Measurements from ENCODE around the gene BCAM. TPM values are rescaled to one million over a fixed set of nuclear protein-coding genes. Genes with fewer than 3 reads are reported as not detected.

The BCAM gene
- total and polyA plus RNA-seq, 2 donors (not counting 1 experiment from before 2014, with no cell fraction given), result 12.2 to 20.3 TPM

DNA sequence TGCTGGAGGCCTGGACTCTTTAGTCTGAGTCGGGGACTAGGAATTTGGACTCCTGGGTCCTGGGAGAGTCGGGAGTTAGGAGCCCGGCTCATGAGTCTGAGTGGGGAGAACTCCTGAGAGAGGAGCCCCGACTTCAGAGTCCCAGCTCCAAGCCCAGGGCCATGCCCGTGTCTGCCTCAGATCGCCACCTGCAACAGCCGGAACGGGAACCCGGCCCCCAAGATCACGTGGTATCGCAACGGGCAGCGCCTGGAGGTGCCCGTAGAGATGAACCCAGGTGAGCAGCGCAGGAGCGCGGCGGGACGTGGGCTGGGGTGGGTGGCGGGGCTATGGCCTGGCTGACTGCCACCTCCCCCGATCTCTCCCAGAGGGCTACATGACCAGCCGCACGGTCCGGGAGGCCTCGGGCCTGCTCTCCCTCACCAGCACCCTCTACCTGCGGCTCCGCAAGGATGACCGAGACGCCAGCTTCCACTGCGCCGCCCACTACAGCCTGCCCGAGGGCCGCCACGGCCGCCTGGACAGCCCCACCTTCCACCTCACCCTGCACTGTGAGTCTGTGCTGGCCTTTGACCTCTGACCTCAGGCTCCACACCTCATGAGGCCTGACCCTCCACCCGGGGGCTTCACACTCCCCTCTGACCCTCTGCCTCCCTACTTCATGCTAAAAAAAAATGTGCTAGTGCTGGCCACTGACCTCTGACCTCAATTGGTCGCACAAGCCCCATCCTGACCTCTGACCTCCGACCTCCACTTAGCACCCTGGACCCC, 4.4 kb downstream of the BCAM start:
- TF ChIP-seq EZH2 (IDR thresholded peaks at IDR 0.05; ENCODE audit: low read length, missing control alignments), result no peak
- no peak for TF ChIP-seq CTCF (conservative IDR thresholded peaks at IDR 0.05 in 1 of 2, IDR thresholded peaks at IDR 0.05 in 1 of 2; ENCODE audit: low read depth in 1 of 2, low read length in 2 of 2)
- Histone ChIP-seq H3K4me2 (ENCODE audit: extremely low read depth, insufficient read depth, low read length) (no peak overlapping the region), H3K27me3 (ENCODE audit: control insufficient read depth, insufficient read depth, low read length) (no peaks in the 10 kb centered on the region), H3K27ac (ENCODE audit: insufficient read depth, low read length) (no peak overlapping the region), H3K4me3 (replicated peaks in 1 of 4; ENCODE audit: control extremely low read depth in 1 of 4, insufficient read depth in 1 of 4, low read depth in 3 of 4, low read length in 4 of 4) (no peak overlapping the region), H4K20me1 (ENCODE audit: control insufficient read depth, extremely low read depth, insufficient read depth, low read length) (no peaks in the 10 kb centered on the region), H3K4me1 (ENCODE audit: control insufficient read depth, extremely low read depth, insufficient read depth, low read length) (peaks cover 9% of the 10 kb centered on the region), H3K79me2 (ENCODE audit: control insufficient read depth, insufficient read depth, low read length) (no peaks in the 10 kb centered on the region), H3K9me3 (ENCODE audit: control insufficient read depth, insufficient read depth, low read depth, low read length) (no peaks in the 10 kb centered on the region), H3K9ac (ENCODE audit: insufficient read depth, low read length) (no peak overlapping the region), H3K36me3 (ENCODE audit: control insufficient read depth, insufficient read depth, low read length) (peaks cover 6% of the 10 kb centered on the region), H2AFZ (ENCODE audit: low read length) (no peak overlapping the region)
- no peak for DNase-seq (ENCODE audit: low read depth in 2 of 2)

DNA sequence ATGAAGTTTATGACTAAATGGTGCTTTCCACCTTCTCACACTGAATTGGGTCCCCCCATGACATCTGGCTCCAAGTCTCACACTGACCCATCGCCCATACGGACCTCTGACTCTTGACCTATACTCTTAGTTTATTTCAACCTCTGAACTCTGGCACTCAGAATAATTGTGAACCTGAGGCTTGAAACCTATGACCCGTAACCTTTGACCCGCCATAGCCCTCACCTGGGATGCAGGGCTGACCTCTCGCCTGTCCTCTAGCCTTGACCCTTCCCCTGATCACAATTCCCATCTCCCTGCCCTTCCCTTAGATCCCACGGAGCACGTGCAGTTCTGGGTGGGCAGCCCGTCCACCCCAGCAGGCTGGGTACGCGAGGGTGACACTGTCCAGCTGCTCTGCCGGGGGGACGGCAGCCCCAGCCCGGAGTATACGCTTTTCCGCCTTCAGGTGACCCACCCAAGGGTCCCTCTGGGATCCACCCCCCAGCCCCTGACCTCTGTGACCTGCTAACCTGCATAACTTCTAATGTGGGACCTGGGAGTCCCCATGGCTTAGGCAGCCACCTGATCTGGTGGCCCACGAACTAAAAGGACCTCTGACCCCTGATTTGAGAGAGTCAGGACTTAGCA, 5.1 kb downstream of the BCAM start:
- Histone ChIP-seq H3K9ac (ENCODE audit: insufficient read depth, low read length) (no peak overlapping the region), H3K27me3 (ENCODE audit: control insufficient read depth, insufficient read depth, low read length) (no peaks in the 10 kb centered on the region), H3K27ac (ENCODE audit: insufficient read depth, low read length) (no peak overlapping the region), H3K4me3 (replicated peaks in 1 of 4; ENCODE audit: control extremely low read depth in 1 of 4, insufficient read depth in 1 of 4, low read depth in 3 of 4, low read length in 4 of 4) (no peak overlapping the region), H3K79me2 (ENCODE audit: control insufficient read depth, insufficient read depth, low read length) (no peaks in the 10 kb centered on the region), H2AFZ (ENCODE audit: low read length) (no peak overlapping the region), H3K4me2 (ENCODE audit: extremely low read depth, insufficient read depth, low read length) (no peak overlapping the region), H4K20me1 (ENCODE audit: control insufficient read depth, extremely low read depth, insufficient read depth, low read length) (no peaks in the 10 kb centered on the region), H3K9me3 (ENCODE audit: control insufficient read depth, insufficient read depth, low read depth, low read length) (no peaks in the 10 kb centered on the region), H3K36me3 (ENCODE audit: control insufficient read depth, insufficient read depth, low read length) (peaks cover 6% of the 10 kb centered on the region), H3K4me1 (ENCODE audit: control insufficient read depth, extremely low read depth, insufficient read depth, low read length) (peaks cover 4% of the 10 kb centered on the region)
- TF ChIP-seq EZH2 (IDR thresholded peaks at IDR 0.05; ENCODE audit: low read length, missing control alignments), result no peak
- no peak for TF ChIP-seq CTCF (conservative IDR thresholded peaks at IDR 0.05 in 1 of 2, IDR thresholded peaks at IDR 0.05 in 1 of 2; ENCODE audit: low read depth in 1 of 2, low read length in 2 of 2)
- no peak for DNase-seq (ENCODE audit: low read depth in 2 of 2)

DNA sequence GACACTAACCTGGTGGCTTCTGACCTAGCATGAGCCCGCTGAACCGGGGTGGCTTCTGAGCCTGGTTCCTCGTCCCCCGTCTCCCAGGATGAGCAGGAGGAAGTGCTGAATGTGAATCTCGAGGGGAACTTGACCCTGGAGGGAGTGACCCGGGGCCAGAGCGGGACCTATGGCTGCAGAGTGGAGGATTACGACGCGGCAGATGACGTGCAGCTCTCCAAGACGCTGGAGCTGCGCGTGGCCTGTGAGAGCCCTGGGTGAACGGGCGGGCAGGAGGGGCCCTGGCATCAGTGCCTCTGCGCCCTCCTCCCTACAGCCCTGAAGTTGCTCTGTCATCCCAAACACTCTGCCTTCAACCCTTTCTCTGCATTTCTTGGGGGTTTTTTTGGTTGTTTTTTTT, 5.6 kb downstream of the BCAM start:
- H3K27me3 ChIP-seq (ENCODE audit: control insufficient read depth, insufficient read depth, low read length), result no peaks in the 10 kb centered on the region
- no peak overlapping the region for H3K9ac ChIP-seq (ENCODE audit: insufficient read depth, low read length)
- H3K79me2 ChIP-seq (ENCODE audit: control insufficient read depth, insufficient read depth, low read length), result no peaks in the 10 kb centered on the region
- no peak for DNase-seq (ENCODE audit: low read depth in 2 of 2)
- peaks cover 6% of the 10 kb centered on the region for H3K36me3 ChIP-seq (ENCODE audit: control insufficient read depth, insufficient read depth, low read length)
- TF ChIP-seq CTCF (conservative IDR thresholded peaks at IDR 0.05 in 1 of 2, IDR thresholded peaks at IDR 0.05 in 1 of 2; ENCODE audit: low read depth in 1 of 2, low read length in 2 of 2) (no peak), EZH2 (IDR thresholded peaks at IDR 0.05; ENCODE audit: low read length, missing control alignments) (no peak)
- no peak overlapping the region for H3K27ac ChIP-seq (ENCODE audit: insufficient read depth, low read length)
- H3K4me3 ChIP-seq (replicated peaks in 1 of 4; ENCODE audit: control extremely low read depth in 1 of 4, insufficient read depth in 1 of 4, low read depth in 3 of 4, low read length in 4 of 4), result no peak overlapping the region
- no peak overlapping the region for H2AFZ ChIP-seq (ENCODE audit: low read length)
- H4K20me1 ChIP-seq (ENCODE audit: control insufficient read depth, extremely low read depth, insufficient read depth, low read length), result no peaks in the 10 kb centered on the region
- peaks cover under 1% of the 10 kb centered on the region for H3K4me1 ChIP-seq (ENCODE audit: control insufficient read depth, extremely low read depth, insufficient read depth, low read length)
- no peak overlapping the region for H3K4me2 ChIP-seq (ENCODE audit: extremely low read depth, insufficient read depth, low read length)
- no peaks in the 10 kb centered on the region for H3K9me3 ChIP-seq (ENCODE audit: control insufficient read depth, insufficient read depth, low read depth, low read length)
